Tibial nerve (tissue), 3 donors: ENCODE data around the gene VWC2.

Experiments used
- POLR2A ChIP-seq, 2 donors: fragments of 450-650 bp; IDR thresholded peaks; one replicate each; pipeline ENCODE4 v1.6.1; 2017; ENCODE audit warnings: antibody characterized with exemption in 2 of 2, mild to moderate bottlenecking in 2 of 2, moderate library complexity in 2 of 2
- TF ChIP-seq, protein P1 (sequence below), 5 experiments: fragments of 200-600 bp in 3 of 5; fragments of 450-650 bp in 2 of 5; sonication (generic) in 3 of 5; IDR thresholded peaks; one replicate each; pipeline ENCODE4 v1.5.1; 2016 to 2019; ENCODE audit warnings: antibody characterized with exemption in 5 of 5, mild to moderate bottlenecking in 3 of 5, moderate library complexity in 2 of 5

DNA sequence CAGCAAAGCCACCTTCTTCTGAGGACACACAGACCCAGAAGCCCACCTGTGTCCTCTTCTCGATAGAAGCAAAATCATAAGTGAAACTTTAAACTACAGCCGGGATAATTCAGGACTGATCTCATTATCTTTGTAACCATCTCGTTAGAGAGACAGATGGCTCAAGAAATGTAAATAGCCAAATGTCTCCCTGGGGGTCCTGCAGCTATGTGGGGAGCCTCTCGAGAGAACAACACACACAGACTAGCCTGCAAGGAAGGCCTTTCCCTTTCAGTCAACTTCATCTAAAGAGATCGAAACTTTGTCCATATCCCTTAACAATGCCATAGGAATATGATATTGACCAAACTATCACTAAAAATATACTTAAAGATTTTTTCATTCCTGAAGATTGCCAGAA lies 93.5 kb downstream of the VWC2 start:
- TF ChIP-seq, protein P1, sequence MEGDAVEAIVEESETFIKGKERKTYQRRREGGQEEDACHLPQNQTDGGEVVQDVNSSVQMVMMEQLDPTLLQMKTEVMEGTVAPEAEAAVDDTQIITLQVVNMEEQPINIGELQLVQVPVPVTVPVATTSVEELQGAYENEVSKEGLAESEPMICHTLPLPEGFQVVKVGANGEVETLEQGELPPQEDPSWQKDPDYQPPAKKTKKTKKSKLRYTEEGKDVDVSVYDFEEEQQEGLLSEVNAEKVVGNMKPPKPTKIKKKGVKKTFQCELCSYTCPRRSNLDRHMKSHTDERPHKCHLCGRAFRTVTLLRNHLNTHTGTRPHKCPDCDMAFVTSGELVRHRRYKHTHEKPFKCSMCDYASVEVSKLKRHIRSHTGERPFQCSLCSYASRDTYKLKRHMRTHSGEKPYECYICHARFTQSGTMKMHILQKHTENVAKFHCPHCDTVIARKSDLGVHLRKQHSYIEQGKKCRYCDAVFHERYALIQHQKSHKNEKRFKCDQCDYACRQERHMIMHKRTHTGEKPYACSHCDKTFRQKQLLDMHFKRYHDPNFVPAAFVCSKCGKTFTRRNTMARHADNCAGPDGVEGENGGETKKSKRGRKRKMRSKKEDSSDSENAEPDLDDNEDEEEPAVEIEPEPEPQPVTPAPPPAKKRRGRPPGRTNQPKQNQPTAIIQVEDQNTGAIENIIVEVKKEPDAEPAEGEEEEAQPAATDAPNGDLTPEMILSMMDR (IDR thresholded peaks at IDR 0.05): no peak
- no peak for TF ChIP-seq POLR2A (IDR thresholded peaks at IDR 0.05)
